Loucy (cell line): ENCODE measurements around the gene FOXD1.

Source experiments
- H2AFZ ChIP-seq: fragments of 200-600 bp; sonication (generic); 2 replicates; pipeline ENCODE4 v1.6.0; 2016; ENCODE audit warnings: antibody characterized with exemption, mild to moderate bottlenecking, low read length, moderate library complexity
- H3F3A ChIP-seq: fragments of 200-600 bp; 2 replicates; pipeline ENCODE4 v1.6.0; 2016; ENCODE audit warnings: antibody characterized with exemption, low read depth, mild to moderate bottlenecking
- H3K27me3 ChIP-seq: fragments of 200-600 bp; sonication (generic); 2 replicates; pipeline ENCODE4 v1.6.1; 2014; ENCODE audit warnings: low read length, mild to moderate bottlenecking; ENCODE audit not compliant: insufficient read depth, poor library complexity, severe bottlenecking
- H3K36me3 ChIP-seq: fragments of 200-600 bp; sonication (generic); 2 replicates; pipeline ENCODE4 v1.6.1; 2016; ENCODE audit warnings: low read length; ENCODE audit not compliant: insufficient read depth
- H3K4me1 ChIP-seq: fragments of 200-600 bp; sonication (generic); 2 replicates; pipeline ENCODE4 v1.5.1; 2014; ENCODE audit warnings: low read length, mild to moderate bottlenecking; ENCODE audit not compliant: insufficient read depth, poor library complexity, severe bottlenecking
- H3K4me2 ChIP-seq: fragments of 200-600 bp; sonication (generic); 2 replicates; pipeline ENCODE4 v1.6.0; 2014; ENCODE audit warnings: antibody characterized with exemption, low read length, low read depth, mild to moderate bottlenecking; ENCODE audit not compliant: poor library complexity, severe bottlenecking
- H3K4me3 ChIP-seq: fragments of 200-600 bp; sonication (generic); 2 replicates; pipeline ENCODE4 v1.5.1; 2014; ENCODE audit warnings: low read length, mild to moderate bottlenecking, mixed read lengths; ENCODE audit not compliant: poor library complexity, severe bottlenecking
- H3K79me2 ChIP-seq: fragments of 200-600 bp; sonication (generic); 2 replicates; pipeline ENCODE4 v1.6.1; 2014; ENCODE audit warnings: low read length; ENCODE audit not compliant: insufficient read depth
- H3K9ac ChIP-seq: fragments of 200-600 bp; sonication (generic); 2 replicates; pipeline ENCODE4 v1.6.0; 2014; ENCODE audit warnings: mild to moderate bottlenecking, low read depth, low read length, moderate library complexity; ENCODE audit not compliant: poor library complexity, severe bottlenecking
- H3K9me2 ChIP-seq: fragments of 200-600 bp; sonication (generic); replicated peaks from 2 replicates; pipeline ENCODE4 v1.6.1; 2016; ENCODE audit warnings: low read depth, low read length, mixed read lengths
- H3K9me3 ChIP-seq: fragments of 200-600 bp; sonication (generic); 2 replicates; pipeline ENCODE4 v1.6.1; 2014; ENCODE audit warnings: mild to moderate bottlenecking, antibody characterized with exemption, low read length, low read depth; ENCODE audit not compliant: insufficient read depth
- H4K20me1 ChIP-seq: fragments of 200-600 bp; sonication (generic); 2 replicates; pipeline ENCODE4 v1.6.0; 2014; ENCODE audit warnings: antibody characterized with exemption, low read length, mild to moderate bottlenecking; ENCODE audit not compliant: insufficient read depth, poor library complexity, severe bottlenecking
- EZH2phosphoT487 ChIP-seq: fragments of 200-600 bp; IDR thresholded peaks from 2 replicates; pipeline ENCODE4 v1.6.1; 2018; ENCODE audit warnings: antibody characterized with exemption, mild to moderate bottlenecking, moderate library complexity, borderline replicate concordance
- TF ChIP-seq, protein P1 (sequence below): fragments of 200-600 bp; sonication (generic); conservative IDR thresholded peaks from 2 replicates; pipeline ENCODE4 v1.5.1; 2014; ENCODE audit warnings: mild to moderate bottlenecking, antibody characterized with exemption, low read length

The FOXD1 gene

GRCh38 chr5:73491155-73491554 lies 42.6 kb upstream of the FOXD1 start:
- H3K9me3 ChIP-seq = no peaks in the 10 kb centered on the region
- no peak overlapping the region for H3K4me3 ChIP-seq
- peaks cover 18% of the 10 kb centered on the region for H3K27me3 ChIP-seq
- H3K9ac ChIP-seq = no peak overlapping the region
- no peak overlapping the region for H2AFZ ChIP-seq
- no peaks in the 10 kb centered on the region for H3F3A ChIP-seq
- no peak overlapping the region for H3K4me2 ChIP-seq
- H3K36me3 ChIP-seq = no peaks in the 10 kb centered on the region
- no peaks in the 10 kb centered on the region for H3K4me1 ChIP-seq
- H3K79me2 ChIP-seq = no peaks in the 10 kb centered on the region
- H4K20me1 ChIP-seq = no peaks in the 10 kb centered on the region
- no peaks in the 10 kb centered on the region for H3K9me2 ChIP-seq
- TF ChIP-seq, protein P1, sequence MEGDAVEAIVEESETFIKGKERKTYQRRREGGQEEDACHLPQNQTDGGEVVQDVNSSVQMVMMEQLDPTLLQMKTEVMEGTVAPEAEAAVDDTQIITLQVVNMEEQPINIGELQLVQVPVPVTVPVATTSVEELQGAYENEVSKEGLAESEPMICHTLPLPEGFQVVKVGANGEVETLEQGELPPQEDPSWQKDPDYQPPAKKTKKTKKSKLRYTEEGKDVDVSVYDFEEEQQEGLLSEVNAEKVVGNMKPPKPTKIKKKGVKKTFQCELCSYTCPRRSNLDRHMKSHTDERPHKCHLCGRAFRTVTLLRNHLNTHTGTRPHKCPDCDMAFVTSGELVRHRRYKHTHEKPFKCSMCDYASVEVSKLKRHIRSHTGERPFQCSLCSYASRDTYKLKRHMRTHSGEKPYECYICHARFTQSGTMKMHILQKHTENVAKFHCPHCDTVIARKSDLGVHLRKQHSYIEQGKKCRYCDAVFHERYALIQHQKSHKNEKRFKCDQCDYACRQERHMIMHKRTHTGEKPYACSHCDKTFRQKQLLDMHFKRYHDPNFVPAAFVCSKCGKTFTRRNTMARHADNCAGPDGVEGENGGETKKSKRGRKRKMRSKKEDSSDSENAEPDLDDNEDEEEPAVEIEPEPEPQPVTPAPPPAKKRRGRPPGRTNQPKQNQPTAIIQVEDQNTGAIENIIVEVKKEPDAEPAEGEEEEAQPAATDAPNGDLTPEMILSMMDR = no peak
- no peak for TF ChIP-seq EZH2phosphoT487

- no peaks in the 10 kb centered on the region for H4K20me1 ChIP-seq
- no peak for TF ChIP-seq EZH2phosphoT487
- TF ChIP-seq, protein P1 = no peak
- no peak overlapping the region for H2AFZ ChIP-seq
- no peaks in the 10 kb centered on the region for H3K9me3 ChIP-seq
- no peaks in the 10 kb centered on the region for H3K36me3 ChIP-seq
- no peaks in the 10 kb centered on the region for H3F3A ChIP-seq
- peaks cover 17% of the 10 kb centered on the region for H3K27me3 ChIP-seq
- no peak overlapping the region for H3K4me2 ChIP-seq
- no peak overlapping the region for H3K4me3 ChIP-seq
- no peaks in the 10 kb centered on the region for H3K79me2 ChIP-seq
- H3K9me2 ChIP-seq = no peaks in the 10 kb centered on the region
- H3K9ac ChIP-seq = no peak overlapping the region
- no peaks in the 10 kb centered on the region for H3K4me1 ChIP-seq
Measured at GRCh38 chr5:73490088-73490487, 41.5 kb upstream of the FOXD1 start.

DNA sequence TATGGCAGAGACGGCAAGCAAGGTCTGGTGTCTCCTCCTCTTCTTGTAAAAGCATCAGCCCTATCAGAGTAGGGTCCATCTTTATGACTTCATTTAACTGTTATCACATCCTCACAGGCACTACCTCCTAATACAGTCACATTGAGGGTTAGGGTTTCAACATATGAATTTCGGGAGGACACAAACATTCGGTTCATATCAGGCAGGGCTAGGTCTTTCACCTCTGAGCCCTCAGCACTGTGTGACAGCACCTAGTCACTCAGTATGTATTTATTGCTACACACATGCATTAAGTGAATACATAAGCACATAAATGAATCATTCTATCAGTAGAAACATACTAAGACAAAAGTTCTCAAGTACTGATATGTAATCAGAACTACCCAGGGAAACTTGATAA lies 40.2 kb upstream of the FOXD1 start:
- no peaks in the 10 kb centered on the region for H3K36me3 ChIP-seq
- H3K27me3 ChIP-seq = peaks cover 7% of the 10 kb centered on the region
- no peaks in the 10 kb centered on the region for H4K20me1 ChIP-seq
- H3K79me2 ChIP-seq = no peaks in the 10 kb centered on the region
- H3K9ac ChIP-seq = no peak overlapping the region
- no peak overlapping the region for H2AFZ ChIP-seq
- H3K4me2 ChIP-seq = no peak overlapping the region
- no peaks in the 10 kb centered on the region for H3F3A ChIP-seq
- no peaks in the 10 kb centered on the region for H3K9me3 ChIP-seq
- H3K4me3 ChIP-seq = no peak overlapping the region
- no peak for TF ChIP-seq EZH2phosphoT487
- TF ChIP-seq, protein P1 = no peak
- H3K9me2 ChIP-seq = no peaks in the 10 kb centered on the region
- no peaks in the 10 kb centered on the region for H3K4me1 ChIP-seq
